ENCODE results near the gene OR1L6. TPM values are rescaled to one million over a fixed set of nuclear protein-coding genes. Genes with fewer than 3 reads are reported as not detected.

OR1L6 gene
- not detected for total RNA-seq

DNA sequence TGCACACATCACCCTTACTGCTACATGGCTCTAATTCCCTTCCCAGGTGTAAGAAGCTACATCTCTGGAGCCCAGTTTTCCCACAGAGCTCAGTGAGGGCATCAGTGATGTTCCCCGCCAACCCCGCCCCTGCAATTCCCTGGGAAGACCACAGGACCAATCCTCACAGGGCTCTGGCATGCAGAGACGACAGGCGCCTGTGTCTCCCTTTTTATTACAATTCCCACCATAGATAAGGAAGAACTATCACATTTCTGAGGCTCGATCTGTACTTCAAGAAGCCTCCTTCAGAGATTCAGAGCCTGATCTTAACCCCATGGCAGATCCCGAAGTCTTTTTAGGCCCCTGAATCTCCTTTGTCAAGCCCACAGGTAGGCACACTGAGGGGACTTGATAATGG, at the start of gene OR1L6:
Gene OR1L6 (plus strand): TSS at position 301 of the 400 bp plus-strand sequence. CDS start 7,545 bp downstream, outside the sequence.
- ATAC-seq = no peak

DNA sequence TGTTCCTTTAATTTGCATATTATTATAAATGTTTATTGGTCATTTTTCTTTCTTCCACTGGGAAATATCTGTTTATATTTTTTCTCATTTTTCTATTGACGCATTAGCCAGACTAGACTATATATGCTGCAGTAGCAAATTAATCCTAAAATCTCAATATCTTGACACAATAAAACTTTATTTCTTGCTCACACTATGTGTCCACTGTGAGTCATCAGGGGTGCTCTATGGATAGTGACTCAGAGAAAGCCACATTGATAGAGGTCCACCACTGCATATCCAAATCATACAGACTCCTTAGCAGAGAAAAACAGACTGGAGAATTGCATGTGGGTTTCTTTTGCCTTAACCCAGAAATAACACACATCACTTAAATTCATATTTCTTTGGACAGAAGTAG, 46.4 kb upstream of the OR1L6 start:
- no peak for ATAC-seq

DNA sequence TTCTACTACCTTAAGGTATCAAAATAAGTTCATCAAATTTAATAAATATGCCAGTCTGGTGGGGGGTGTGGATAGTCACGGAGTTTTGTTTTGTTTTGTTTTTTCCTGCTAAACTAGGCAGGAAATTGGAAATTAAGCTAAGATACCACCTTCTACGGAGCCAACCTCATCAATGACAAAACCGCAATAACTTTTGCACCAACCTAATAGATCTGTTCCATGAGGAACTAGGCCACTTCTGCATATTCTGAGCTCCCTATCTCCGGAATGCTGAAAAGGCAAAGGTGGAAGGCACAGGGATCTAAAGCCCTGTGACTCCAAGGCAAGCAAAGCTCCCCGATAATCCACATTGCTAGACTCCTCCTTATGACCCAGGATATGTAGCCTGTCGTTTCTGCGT, 24.1 kb upstream of the OR1L6 start:
- no peak for ATAC-seq

DNA sequence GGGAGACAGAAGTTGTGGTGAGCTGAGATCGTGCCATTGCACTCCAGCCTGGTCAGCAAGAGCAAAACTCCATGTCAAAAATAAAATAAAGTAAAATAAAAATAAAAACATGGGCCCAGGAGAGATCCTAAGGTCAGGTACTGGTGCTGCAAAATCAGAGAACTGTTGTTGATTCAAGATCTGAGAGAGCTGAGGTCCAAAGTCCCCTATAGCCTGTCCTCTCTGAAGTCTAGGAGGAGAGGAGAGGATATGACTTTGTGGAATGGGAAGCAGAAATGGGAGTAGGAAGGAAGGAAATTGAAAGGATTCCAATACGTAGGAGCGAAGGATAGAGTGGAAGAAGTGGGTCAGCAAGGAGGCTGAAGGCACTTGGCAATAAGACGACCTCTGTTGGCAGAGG, 22.9 kb upstream of the OR1L6 start:
- ATAC-seq = no peak

- no peak for ATAC-seq
Measured at GRCh38 chr9:122723690-122724089, 18.4 kb upstream of the OR1L6 start, which contains the start of gene OR1L4. OR1L4 (plus strand) TSS chr9:122723990; CDS start chr9:122723990, 0 bp downstream.

DNA sequence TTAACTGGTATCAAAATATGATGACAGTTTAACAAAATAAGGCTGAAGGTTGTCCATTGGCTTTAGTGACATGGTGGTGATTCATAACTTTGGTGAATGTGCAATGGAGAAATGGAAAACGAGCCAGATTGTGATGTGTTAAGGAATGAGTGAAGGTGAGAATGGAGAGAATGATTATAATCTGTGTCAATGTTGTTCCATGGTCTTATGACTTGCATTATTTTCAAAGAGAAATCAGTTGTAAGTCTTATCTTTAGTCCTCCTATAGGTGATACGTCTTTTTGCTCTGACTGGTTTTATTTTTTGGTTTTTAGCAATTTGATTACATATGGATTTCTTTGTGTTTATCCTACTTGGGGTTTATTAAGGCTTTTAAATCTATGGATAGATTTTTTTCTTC, 12.7 kb downstream of the OR1L6 start:
- ATAC-seq = no peak

GRCh38 chr9:122767817-122768216, 25.7 kb downstream of the OR1L6 start:
- no peak for ATAC-seq

DNA sequence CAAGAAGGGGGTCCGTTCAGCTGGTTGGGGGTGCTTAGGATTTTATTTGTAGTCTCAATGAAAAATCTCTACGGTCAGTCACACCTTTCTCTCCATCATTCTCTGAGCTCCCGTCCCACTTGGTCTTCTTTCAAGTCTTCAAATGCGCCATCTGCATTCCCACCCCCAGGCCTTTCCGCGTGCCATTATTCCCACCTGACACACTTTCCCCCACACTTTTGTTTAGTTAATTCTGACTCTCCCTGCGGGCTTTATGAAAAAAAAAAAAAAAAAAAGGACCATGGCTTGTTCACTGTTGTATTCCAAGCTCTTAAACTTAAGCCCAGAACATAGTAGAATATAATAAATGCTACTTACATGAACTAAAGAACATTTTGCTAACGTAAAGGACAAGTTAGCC, 34.9 kb downstream of the OR1L6 start:
- no peak for ATAC-seq

DNA sequence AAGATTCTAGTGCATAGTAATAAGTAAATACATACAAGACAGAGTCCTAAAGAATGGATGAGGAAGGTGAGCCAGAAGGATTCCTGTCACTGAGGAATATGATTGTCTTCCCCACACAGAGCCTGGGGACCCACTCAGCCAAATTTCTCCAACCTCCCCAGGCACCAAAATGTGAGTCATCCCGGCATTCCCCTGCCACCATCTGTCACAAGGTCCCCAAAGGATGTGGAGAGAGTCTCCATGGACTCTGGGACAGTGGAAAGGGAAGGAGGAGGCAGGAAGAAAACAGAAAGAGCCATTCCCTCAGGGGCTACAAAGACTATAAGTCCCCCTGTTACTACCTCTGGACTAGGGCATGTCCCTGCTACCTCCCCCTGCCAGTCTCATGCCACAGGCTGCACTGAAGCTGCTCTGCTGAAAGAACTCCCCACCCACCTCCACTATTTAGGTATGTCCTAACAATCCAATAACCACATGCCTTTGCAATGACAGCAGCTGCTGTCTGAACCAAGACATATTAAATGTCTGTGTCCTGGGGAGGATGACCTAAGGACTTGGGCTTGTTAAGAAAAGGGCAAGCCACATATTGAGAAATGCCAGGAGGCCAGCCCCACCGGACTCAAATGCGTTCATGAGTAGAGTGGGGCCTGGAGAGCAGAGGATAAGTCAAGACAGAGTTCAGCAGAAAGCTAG, 36.0 kb downstream of the OR1L6 start:
- no peak for ATAC-seq

DNA sequence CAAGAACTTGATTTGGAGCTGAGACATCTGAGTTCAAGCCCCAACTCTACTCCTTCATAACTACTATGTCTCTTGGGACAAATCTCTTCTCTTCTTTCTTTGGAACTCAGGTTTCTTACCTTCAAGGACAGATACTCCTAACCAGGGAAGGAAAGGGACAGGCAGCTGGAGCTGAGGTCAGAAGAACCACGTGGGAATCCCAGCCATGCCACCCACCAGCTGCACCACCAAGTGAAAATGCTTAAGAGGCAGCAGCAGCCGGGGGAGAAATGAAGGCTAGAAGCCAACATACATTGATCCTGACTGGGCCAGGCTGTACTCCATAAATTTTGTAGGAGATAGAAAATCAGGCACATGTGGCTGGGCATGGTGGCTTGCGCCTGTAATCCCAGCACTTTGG, 37.1 kb downstream of the OR1L6 start:
- no peak for ATAC-seq

- no peak for ATAC-seq
Measured at GRCh38 chr9:122780026-122780425, 37.9 kb downstream of the OR1L6 start.

GRCh38 chr9:122781671-122782070, 39.6 kb downstream of the OR1L6 start:
- no peak for ATAC-seq

GRCh38 chr9:122785269-122785668, 43.2 kb downstream of the OR1L6 start:
- no peak for ATAC-seq

GRCh38 chr9:122786338-122786737, 44.2 kb downstream of the OR1L6 start:
- no peak for ATAC-seq

DNA sequence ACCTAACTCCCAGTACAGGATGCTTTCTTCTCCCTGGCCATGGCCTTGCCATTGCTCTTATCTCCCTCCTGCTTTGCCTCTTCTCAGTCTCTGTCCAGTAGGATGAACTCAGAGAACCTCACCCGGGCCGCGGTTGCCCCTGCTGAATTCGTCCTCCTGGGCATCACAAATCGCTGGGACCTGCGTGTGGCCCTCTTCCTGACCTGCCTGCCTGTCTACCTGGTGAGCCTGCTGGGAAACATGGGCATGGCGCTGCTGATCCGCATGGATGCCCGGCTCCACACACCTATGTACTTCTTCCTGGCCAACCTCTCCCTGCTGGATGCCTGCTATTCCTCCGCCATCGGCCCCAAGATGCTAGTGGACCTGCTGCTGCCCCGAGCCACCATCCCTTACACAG, 46.7 kb downstream of the OR1L6 start, which contains the start of gene OR5C1:
Gene OR5C1 (plus strand): TSS at position 103 of the 400 bp plus-strand sequence. CDS start 0 bp downstream, at position 103.
- no peak for ATAC-seq

DNA sequence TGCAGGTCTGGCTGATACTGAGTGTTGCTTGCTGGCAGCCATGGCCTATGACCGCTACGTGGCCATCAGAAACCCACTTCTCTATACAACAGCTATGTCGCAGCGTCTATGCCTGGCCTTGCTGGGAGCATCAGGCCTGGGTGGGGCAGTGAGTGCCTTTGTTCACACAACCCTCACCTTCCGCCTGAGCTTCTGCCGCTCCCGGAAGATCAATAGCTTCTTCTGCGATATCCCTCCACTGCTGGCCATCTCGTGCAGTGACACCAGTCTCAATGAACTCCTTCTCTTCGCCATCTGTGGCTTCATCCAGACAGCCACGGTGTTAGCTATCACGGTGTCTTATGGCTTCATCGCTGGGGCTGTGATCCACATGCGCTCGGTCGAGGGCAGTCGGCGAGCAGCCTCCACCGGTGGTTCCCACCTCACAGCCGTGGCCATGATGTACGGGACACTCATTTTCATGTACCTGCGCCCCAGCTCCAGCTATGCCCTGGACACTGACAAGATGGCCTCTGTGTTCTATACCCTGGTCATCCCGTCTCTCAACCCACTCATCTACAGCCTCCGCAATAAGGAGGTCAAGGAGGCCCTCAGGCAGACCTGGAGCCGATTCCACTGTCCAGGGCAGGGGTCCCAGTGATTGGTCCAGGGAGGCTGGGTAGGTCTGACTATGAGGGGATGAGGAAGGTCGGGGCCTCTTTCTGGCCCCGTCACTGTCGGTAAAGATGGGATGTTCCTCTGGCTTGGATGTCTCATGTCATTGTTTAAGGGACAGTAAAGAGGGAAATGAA, 47.3 kb downstream of the OR1L6 start:
- ATAC-seq = no peak

GRCh38 chr9:122791872-122792669, 50.0 kb downstream of the OR1L6 start:
- no peak for ATAC-seq

- ATAC-seq = no peak
Measured at GRCh38 chr9:122797316-122798063, 55.4 kb downstream of the OR1L6 start.

Data from esophagus mucosa (tissue), 1 donor.